Stimulated activated CD8-positive, alpha-beta memory T cell treated with anti-CD3 and anti-CD28 coated beads, Interleukin-7, amount 100 ng/mL, for 24 hours (primary cell): ENCODE measurements around the gene CAMKMT.

Source experiments
- DNase-seq: peaks from one replicate; pipeline ENCODE4 v3.0.0-alpha.2; 2020; ENCODE audit warnings: low read depth

Gene CAMKMT

GRCh38 chr2:44598330-44599119 lies 236.8 kb downstream of the CAMKMT start:
- DNase-seq, result no peak

- DNase-seq, result no peak
Observed at GRCh38 chr2:44599130-44599529, 237.4 kb downstream of the CAMKMT start.

- no peak for DNase-seq
Observed at GRCh38 chr2:44602446-44602845, 240.7 kb downstream of the CAMKMT start.

- DNase-seq, result no peak
Observed at GRCh38 chr2:44605511-44605910, 243.8 kb downstream of the CAMKMT start.

GRCh38 chr2:44612276-44612675 lies 250.5 kb downstream of the CAMKMT start:
- no peak for DNase-seq

- DNase-seq, result no peak
Observed at GRCh38 chr2:44614940-44615339, 253.2 kb downstream of the CAMKMT start.

GRCh38 chr2:44615950-44616518 lies 254.3 kb downstream of the CAMKMT start:
- no peak for DNase-seq

- DNase-seq, result no peak
Observed at GRCh38 chr2:44616667-44617155, 255.0 kb downstream of the CAMKMT start.

GRCh38 chr2:44618251-44619023 lies 256.7 kb downstream of the CAMKMT start:
- DNase-seq, result no peak

GRCh38 chr2:44620189-44620990 lies 258.6 kb downstream of the CAMKMT start:
- no peak for DNase-seq

GRCh38 chr2:44623622-44624351 lies 262.0 kb downstream of the CAMKMT start:
- DNase-seq, result no peak

- DNase-seq, result no peak
Observed at GRCh38 chr2:44628297-44628696, 266.6 kb downstream of the CAMKMT start.

GRCh38 chr2:44632931-44633689 lies 271.4 kb downstream of the CAMKMT start:
- no peak for DNase-seq

- no peak for DNase-seq
Observed at GRCh38 chr2:44635725-44636124, 274.0 kb downstream of the CAMKMT start.

- no peak for DNase-seq
Observed at GRCh38 chr2:44638649-44639048, 276.9 kb downstream of the CAMKMT start.

GRCh38 chr2:44639399-44639798 lies 277.7 kb downstream of the CAMKMT start:
- DNase-seq, result no peak

GRCh38 chr2:44642123-44642857 lies 280.5 kb downstream of the CAMKMT start:
- DNase-seq, result no peak

GRCh38 chr2:44645937-44646336 lies 284.2 kb downstream of the CAMKMT start:
- DNase-seq, result no peak

- no peak for DNase-seq
Observed at GRCh38 chr2:44649381-44649780, 287.6 kb downstream of the CAMKMT start.

GRCh38 chr2:44650796-44651195 lies 289.0 kb downstream of the CAMKMT start:
- no peak for DNase-seq
